ENCODE results near the gene CABP7. TPM values are rescaled to one million over a fixed set of nuclear protein-coding genes. Genes with fewer than 3 reads are reported as not detected.
A peak's percentile ranks its signal among the peaks of the same experiment; 100 is the strongest.

The CABP7 gene
- polyA plus RNA-seq, 1 of the 3 experiments (the other 2 are of a cell fraction) = 0.72 TPM

GRCh38 chr22:29773233-29773632 lies 53.4 kb downstream of the CABP7 start:
- Histone ChIP-seq H3K9me3 (no peaks in the 10 kb centered on the region), H3K4me3 (ENCODE audit: low read depth in 2 of 2, low read length in 1 of 2) (no peak overlapping the region), H3K4me2 (no peak overlapping the region), H3K36me3 (replicated peaks in 1 of 2; ENCODE audit: control insufficient read depth in 1 of 2, insufficient read depth in 2 of 2, low read length in 1 of 2) (peaks cover 10 to 25% of the 10 kb centered on the region in 2 experiments), H3K27ac (ENCODE audit: low read depth in 2 of 2, low read length in 1 of 2) (peak overlapping the region in 1 of 2 experiments; percentile 29; a peak in 2 of 4 replicates), H3K27me3 (ENCODE audit: insufficient read depth) (no peaks in the 10 kb centered on the region), H3K9me2 (no peaks in the 10 kb centered on the region), H3F3A (replicated peaks; ENCODE audit: insufficient read depth) (peaks cover 5% of the 10 kb centered on the region), H3K79me2 (ENCODE audit: insufficient read depth) (peaks cover 18% of the 10 kb centered on the region), H2AFZ (ENCODE audit: low read depth) (no peak overlapping the region; the same call in 1 of the 2 replicates), H3K9ac (no peak overlapping the region), H3K4me1 (ENCODE audit: control insufficient read depth in 1 of 2, insufficient read depth in 2 of 2, low read depth in 1 of 2, low read length in 1 of 2) (peaks cover 2 to 4% of the 10 kb centered on the region in 2 experiments; a peak in 2 of 4 replicates), H4K20me1 (ENCODE audit: insufficient read depth) (no peaks in the 10 kb centered on the region)
- DNase-seq = no peak
- ChIA-PET CTCF (interaction anchor here (0.6 to 2.6 kb wide), 8 partner anchors 17 to 316 kb away, joined by 3 to 13 read pairs (median 3); no protein-coding TSS in a partner anchor), POLR2A (interaction anchor here (0.7 kb wide), 1 partner anchor 12 kb away, joined by 3 read pairs; no protein-coding TSS in a partner anchor)
- 53% methylated on average over 2 of the region's 2 CpGs for whole genome bisulfite sequencing (ENCODE audit: low lambda C conversion rate)
- TF ChIP-seq FOSL2 (IDR thresholded peaks at IDR 0.05; ENCODE audit: borderline replicate concordance, low read depth) (peak; percentile 77; the same call in 1 of the 2 replicates), TAF1 (IDR thresholded peaks at IDR 0.05; ENCODE audit: borderline replicate concordance, low read depth, low read length) (no peak), YY1 (IDR thresholded peaks at IDR 0.05; ENCODE audit: low read depth) (peak; percentile 59; the same call in 1 of the 2 replicates)

- Histone ChIP-seq H4K20me1 (ENCODE audit: insufficient read depth) (no peaks in the 10 kb centered on the region), H3K4me1 (ENCODE audit: control insufficient read depth in 1 of 2, insufficient read depth in 2 of 2, low read depth in 1 of 2, low read length in 1 of 2) (peaks cover 9 to 29% of the 10 kb centered on the region in 2 experiments; a peak in 3 of 4 replicates), H3K9me2 (no peaks in the 10 kb centered on the region), H3K4me3 (ENCODE audit: low read depth in 2 of 2, low read length in 1 of 2) (no peak overlapping the region), H3K36me3 (replicated peaks in 1 of 2; ENCODE audit: control insufficient read depth in 1 of 2, insufficient read depth in 2 of 2, low read length in 1 of 2) (no peaks in the 10 kb centered on the region), H3F3A (replicated peaks; ENCODE audit: insufficient read depth) (peaks cover 14% of the 10 kb centered on the region), H3K4me2 (peak overlapping the region; percentile 49), H3K9ac (no peak overlapping the region; the same call in 1 of the 2 replicates), H3K27ac (ENCODE audit: low read depth in 2 of 2, low read length in 1 of 2) (peak overlapping the region in 1 of 2 experiments; percentile 90; a peak in 2 of 4 replicates), H3K9me3 (no peaks in the 10 kb centered on the region), H3K27me3 (ENCODE audit: insufficient read depth) (no peaks in the 10 kb centered on the region), H2AFZ (ENCODE audit: low read depth) (0 out of 2 replicates have a peak overlapping the region, but pooled peaks have one; percentile 15), H3K79me2 (ENCODE audit: insufficient read depth) (no peaks in the 10 kb centered on the region)
- WGBS (ENCODE audit: low lambda C conversion rate) = 91% methylated on average over 5 of the region's 5 CpGs
- TF ChIP-seq RCOR1 (IDR thresholded peaks at IDR 0.05; ENCODE audit: low read length) (no peak), NFIC (IDR thresholded peaks at IDR 0.05; ENCODE audit: borderline replicate concordance) (no peak), MEF2A (IDR thresholded peaks at IDR 0.05; ENCODE audit: borderline replicate concordance, low read depth) (no peak), TAF1 (IDR thresholded peaks at IDR 0.05; ENCODE audit: borderline replicate concordance, low read depth, low read length) (no peak), TEAD4 (IDR thresholded peaks at IDR 0.05; ENCODE audit: borderline replicate concordance, insufficient read depth) (no peak), ZBTB33 (IDR thresholded peaks at IDR 0.05; ENCODE audit: borderline replicate concordance, low read depth) (no peak), JUND (IDR thresholded peaks at IDR 0.05) (no peak), GATA2 (CRISPR knock-in tag; IDR thresholded peaks at IDR 0.05) (no peak), NRF1 (IDR thresholded peaks at IDR 0.05; ENCODE audit: low read depth, low read length) (no peak), EP300 (IDR thresholded peaks at IDR 0.05; ENCODE audit: borderline replicate concordance in 1 of 2, low read depth in 1 of 2, low read length in 1 of 2) (no peak), USF2 (IDR thresholded peaks at IDR 0.05; ENCODE audit: borderline replicate concordance, low read depth, low read length) (no peak), MAX (IDR thresholded peaks at IDR 0.05; ENCODE audit: low read depth) (no peak), ELF1 (IDR thresholded peaks at IDR 0.05) (no peak), SMC3 (IDR thresholded peaks at IDR 0.05; ENCODE audit: low read depth, low read length) (no peak), POLR2AphosphoS5 (IDR thresholded peaks at IDR 0.05; ENCODE audit: low read depth, low read length) (no peak), SIN3A (IDR thresholded peaks at IDR 0.05; ENCODE audit: borderline replicate concordance, low read depth, low read length) (no peak), RXRA (IDR thresholded peaks at IDR 0.05; ENCODE audit: borderline replicate concordance, low read depth) (no peak)
- no peak for DNase-seq
- ChIA-PET CTCF (interaction anchor here (1.3 to 2.1 kb wide), 2 partner anchors 144 to 155 kb away, joined by 5 read pairs; no protein-coding TSS in a partner anchor), POLR2A (no interaction called here)
These were observed 60.4 kb downstream of the CABP7 start for GRCh38 chr22:29780220-29780619.
